DOHH2 (cell line): ENCODE results near the gene LCOR.

Experiments
- H3F3A ChIP-seq: fragments of 200-600 bp; sonication (generic), shearing (Covaris generic); 2 replicates; pipeline ENCODE4 v1.6.0; 2016; ENCODE audit warnings: antibody characterized with exemption, mild to moderate bottlenecking; ENCODE audit not compliant: control insufficient read depth, insufficient read depth
- H3K27ac ChIP-seq: fragments of 200-600 bp; sonication (generic); 2 replicates; pipeline ENCODE4 v1.5.1; 2014; ENCODE audit warnings: low read depth, mild to moderate bottlenecking, low read length, moderate library complexity
- H3K27me3 ChIP-seq: fragments of 200-600 bp; sonication (generic); 2 replicates; pipeline ENCODE4 v1.6.1; 2014; ENCODE audit warnings: mild to moderate bottlenecking, low read length, mixed read lengths; ENCODE audit not compliant: control insufficient read depth
- H3K36me3 ChIP-seq: fragments of 200-600 bp; sonication (generic); 2 replicates; pipeline ENCODE4 v1.6.1; 2014; ENCODE audit warnings: mild to moderate bottlenecking, low read length, moderate library complexity, mixed read lengths; ENCODE audit not compliant: control insufficient read depth
- H3K4me1 ChIP-seq: fragments of 200-600 bp; sonication (generic); 2 replicates; pipeline ENCODE4 v1.6.1; 2014; ENCODE audit warnings: mild to moderate bottlenecking, low read length, mixed read lengths; ENCODE audit not compliant: control insufficient read depth
- H3K4me2 ChIP-seq: fragments of 200-600 bp; sonication (generic); 2 replicates; pipeline ENCODE4 v1.6.0; 2014; ENCODE audit warnings: mild to moderate bottlenecking, low read length, moderate library complexity
- H3K4me3 ChIP-seq: fragments of 200-600 bp; sonication (generic); 2 replicates; pipeline ENCODE4 v1.5.1; 2014; ENCODE audit warnings: mild to moderate bottlenecking, low read length, mixed read lengths
- H3K79me2 ChIP-seq: fragments of 200-600 bp; sonication (generic); 2 replicates; pipeline ENCODE4 v1.6.1; 2014; ENCODE audit warnings: mild to moderate bottlenecking, low read length, mixed read lengths; ENCODE audit not compliant: control insufficient read depth
- H3K9me2 ChIP-seq: fragments of 200-600 bp; sonication (generic); replicated peaks from 2 replicates; pipeline ENCODE4 v1.6.1; 2014; ENCODE audit warnings: mild to moderate bottlenecking, low read length, mixed read lengths; ENCODE audit not compliant: control insufficient read depth
- H3K9me3 ChIP-seq: fragments of 200-600 bp; sonication (generic); 2 replicates; pipeline ENCODE4 v1.6.1; 2014; ENCODE audit warnings: antibody characterized with exemption, low read length, mixed read lengths; ENCODE audit not compliant: control insufficient read depth, insufficient read depth
- H4K20me1 ChIP-seq: fragments of 200-600 bp; sonication (generic); 2 replicates; pipeline ENCODE4 v1.6.0; 2014; ENCODE audit warnings: low read depth, mild to moderate bottlenecking, antibody characterized with exemption, low read length, moderate library complexity; ENCODE audit not compliant: control insufficient read depth, insufficient read depth
- EZH2phosphoT487 ChIP-seq: fragments of 200-600 bp; sonication (generic); IDR thresholded peaks from 2 replicates; pipeline ENCODE4 v1.6.1; 2017; ENCODE audit warnings: borderline replicate concordance, mild to moderate bottlenecking, antibody characterized with exemption, low read length, moderate library complexity, mixed read lengths
- TF ChIP-seq, protein P1 (sequence below): fragments of 200-600 bp; sonication (generic); IDR thresholded peaks from one replicate; pipeline ENCODE4 v1.5.1; 2014; ENCODE audit warnings: antibody characterized with exemption, mild to moderate bottlenecking, low read depth, low read length; ENCODE audit not compliant: poor library complexity, severe bottlenecking

LCOR gene

DNA sequence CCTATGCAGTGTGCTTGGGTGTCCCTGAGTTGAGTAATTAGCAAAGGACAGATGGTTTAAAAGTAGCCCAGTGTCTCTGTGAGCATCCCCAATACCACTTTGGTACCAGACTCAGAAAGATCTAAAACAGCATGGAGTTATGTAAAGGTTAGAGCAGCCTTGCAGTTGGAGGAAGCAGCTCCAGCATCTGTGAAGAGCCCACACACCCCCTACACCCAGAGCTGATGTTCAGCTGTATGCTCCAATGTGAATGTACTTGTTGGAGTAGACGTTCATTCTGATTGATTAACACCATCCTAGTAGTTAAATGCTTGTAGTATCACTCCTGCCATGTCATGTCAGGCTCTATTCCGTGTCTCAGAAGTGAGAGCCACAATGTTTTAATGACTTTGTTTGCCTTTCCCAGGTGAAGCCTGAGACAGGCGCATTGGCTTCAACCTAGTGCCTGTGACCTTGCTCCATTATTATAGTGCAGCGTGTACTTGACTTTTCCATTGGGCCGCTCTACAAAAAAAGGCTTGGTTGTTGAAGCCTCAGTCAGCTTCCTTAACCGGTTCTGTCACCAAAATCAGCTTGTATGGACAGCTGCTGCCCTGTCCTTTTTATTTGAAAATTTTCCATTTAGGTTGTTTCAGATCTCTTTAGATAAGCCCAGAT is 154.2 kb downstream of the LCOR start:
- Histone ChIP-seq H4K20me1 (no peaks in the 10 kb centered on the region), H3K79me2 (no peaks in the 10 kb centered on the region), H3K4me3 (no peak overlapping the region), H3K27ac (no peak overlapping the region), H3K4me1 (no peaks in the 10 kb centered on the region), H3F3A (no peaks in the 10 kb centered on the region), H3K9me2 (no peaks in the 10 kb centered on the region), H3K4me2 (no peak overlapping the region), H3K9me3 (no peaks in the 10 kb centered on the region), H3K36me3 (peaks cover 12% of the 10 kb centered on the region), H3K27me3 (no peaks in the 10 kb centered on the region)
- no peak for TF ChIP-seq EZH2phosphoT487
- TF ChIP-seq, protein P1, sequence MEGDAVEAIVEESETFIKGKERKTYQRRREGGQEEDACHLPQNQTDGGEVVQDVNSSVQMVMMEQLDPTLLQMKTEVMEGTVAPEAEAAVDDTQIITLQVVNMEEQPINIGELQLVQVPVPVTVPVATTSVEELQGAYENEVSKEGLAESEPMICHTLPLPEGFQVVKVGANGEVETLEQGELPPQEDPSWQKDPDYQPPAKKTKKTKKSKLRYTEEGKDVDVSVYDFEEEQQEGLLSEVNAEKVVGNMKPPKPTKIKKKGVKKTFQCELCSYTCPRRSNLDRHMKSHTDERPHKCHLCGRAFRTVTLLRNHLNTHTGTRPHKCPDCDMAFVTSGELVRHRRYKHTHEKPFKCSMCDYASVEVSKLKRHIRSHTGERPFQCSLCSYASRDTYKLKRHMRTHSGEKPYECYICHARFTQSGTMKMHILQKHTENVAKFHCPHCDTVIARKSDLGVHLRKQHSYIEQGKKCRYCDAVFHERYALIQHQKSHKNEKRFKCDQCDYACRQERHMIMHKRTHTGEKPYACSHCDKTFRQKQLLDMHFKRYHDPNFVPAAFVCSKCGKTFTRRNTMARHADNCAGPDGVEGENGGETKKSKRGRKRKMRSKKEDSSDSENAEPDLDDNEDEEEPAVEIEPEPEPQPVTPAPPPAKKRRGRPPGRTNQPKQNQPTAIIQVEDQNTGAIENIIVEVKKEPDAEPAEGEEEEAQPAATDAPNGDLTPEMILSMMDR = no peak

DNA sequence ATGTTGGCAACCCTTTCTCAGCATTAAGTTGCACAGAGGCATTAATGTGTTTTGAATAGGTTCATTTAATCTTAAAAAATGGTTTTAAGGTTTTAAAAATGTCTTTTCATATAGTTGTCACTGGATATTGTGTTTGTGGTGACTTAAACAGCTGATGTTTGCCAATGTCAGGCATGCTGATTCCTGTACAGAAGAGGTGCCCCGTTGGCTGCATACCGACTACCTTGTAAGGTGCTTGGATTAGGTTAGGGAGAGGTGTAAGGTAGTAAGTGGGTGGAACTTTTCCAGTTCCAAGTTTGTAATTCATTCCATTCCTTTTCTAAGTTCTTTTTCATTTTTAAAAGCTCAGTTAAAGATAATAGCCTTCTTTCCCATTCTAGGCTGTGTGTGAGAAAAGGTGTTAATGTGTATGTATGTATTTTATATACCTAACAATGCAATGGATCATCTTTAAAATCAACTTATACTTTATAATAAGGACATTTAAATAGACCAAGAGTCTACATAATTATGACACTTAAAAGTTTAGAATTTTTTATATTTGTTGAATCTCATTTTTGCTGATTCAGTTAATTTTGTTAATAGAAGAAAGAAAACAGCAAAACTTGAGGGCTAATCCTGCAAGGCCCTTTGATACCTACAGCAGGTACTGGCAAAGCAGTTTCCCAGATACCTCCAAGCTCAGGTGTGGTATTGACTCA is 155.2 kb downstream of the LCOR start:
- Histone ChIP-seq H3K27me3 (no peaks in the 10 kb centered on the region), H3K27ac (no peak overlapping the region), H3K4me2 (no peak overlapping the region), H3K36me3 (peaks cover 3% of the 10 kb centered on the region), H3K9me3 (no peaks in the 10 kb centered on the region), H3K4me3 (no peak overlapping the region), H3K4me1 (no peaks in the 10 kb centered on the region; the same call in 1 of the 2 replicates), H3F3A (no peaks in the 10 kb centered on the region), H3K79me2 (no peaks in the 10 kb centered on the region), H3K9me2 (no peaks in the 10 kb centered on the region), H4K20me1 (no peaks in the 10 kb centered on the region)
- TF ChIP-seq, protein P1 = no peak
- no peak for TF ChIP-seq EZH2phosphoT487

DNA sequence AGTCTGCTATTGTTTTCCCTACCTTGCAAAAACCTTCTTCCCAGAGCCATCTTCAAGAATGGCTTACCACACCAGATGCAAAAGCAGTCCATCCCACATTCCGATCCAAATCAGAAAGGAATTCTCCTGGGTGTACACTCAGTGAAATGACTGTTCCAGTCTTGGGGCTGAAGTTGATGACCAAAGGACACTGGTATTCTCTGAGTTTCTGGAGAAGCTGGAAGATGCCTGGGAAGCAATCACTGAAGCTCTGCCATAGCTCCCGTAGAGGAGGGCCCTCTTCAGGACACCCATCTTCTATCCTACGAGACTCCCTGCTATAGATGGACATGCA is 155.7 kb downstream of the LCOR start:
- H3K27me3 ChIP-seq = no peaks in the 10 kb centered on the region
- H3F3A ChIP-seq = no peaks in the 10 kb centered on the region
- no peaks in the 10 kb centered on the region for H3K9me2 ChIP-seq
- no peaks in the 10 kb centered on the region for H3K79me2 ChIP-seq
- no peak overlapping the region for H3K4me3 ChIP-seq
- peaks cover 4% of the 10 kb centered on the region; the same call in 1 of the 2 replicates for H3K4me1 ChIP-seq
- H4K20me1 ChIP-seq = no peaks in the 10 kb centered on the region
- no peaks in the 10 kb centered on the region for H3K36me3 ChIP-seq
- H3K27ac ChIP-seq = no peak overlapping the region
- no peaks in the 10 kb centered on the region for H3K9me3 ChIP-seq
- no peak overlapping the region for H3K4me2 ChIP-seq
- TF ChIP-seq, protein P1 = no peak
- no peak for TF ChIP-seq EZH2phosphoT487
